H9 (cell line): Measurements from ENCODE around the gene MED1. TPM values are rescaled to one million over a fixed set of nuclear protein-coding genes. Genes with fewer than 3 reads are reported as not detected.
"Not testable (repeated sequence)": the region's sequence is repeated elsewhere in the genome, so short reads cannot be mapped to it uniquely, and the experiment has no call there.

Experiments used
- DNase-seq: peaks from one replicate; pipeline ENCODE4 v3.0.0-alpha.2; 2017
- H2AFZ ChIP-seq: one replicate; pipeline ENCODE4 v1.6.1; 2013; ENCODE audit warnings: mild to moderate bottlenecking, low read length, control low read depth, moderate library complexity
- H2AK5ac ChIP-seq: 2 replicates; pipeline ENCODE4 v1.6.1; 2013; ENCODE audit warnings: low read length, control low read depth, mixed read lengths; ENCODE audit not compliant: insufficient read length
- H2BK120ac ChIP-seq: one replicate; pipeline ENCODE4 v1.6.1; 2013; ENCODE audit warnings: low read depth, mild to moderate bottlenecking, low read length, control low read depth, inconsistent platforms; ENCODE audit not compliant: poor library complexity, severe bottlenecking
- H2BK12ac ChIP-seq: 2 replicates; pipeline ENCODE4 v1.6.1; 2013; ENCODE audit warnings: low read length, control low read depth, mixed read lengths, low read depth; ENCODE audit not compliant: insufficient read length
- H2BK15ac ChIP-seq: 2 replicates; pipeline ENCODE4 v1.6.1; 2013; ENCODE audit warnings: low read depth, low read length, control low read depth
- H2BK20ac ChIP-seq: one replicate; pipeline ENCODE4 v1.6.1; 2013; ENCODE audit warnings: low read depth, mild to moderate bottlenecking, low read length, control low read depth, inconsistent platforms; ENCODE audit not compliant: poor library complexity, severe bottlenecking
- H2BK5ac ChIP-seq: 2 replicates; pipeline ENCODE4 v1.6.1; 2013; ENCODE audit warnings: low read length, control low read depth, mixed read lengths; ENCODE audit not compliant: insufficient read length
- H3K14ac ChIP-seq: 2 replicates; pipeline ENCODE4 v1.6.1; 2013; ENCODE audit warnings: low read length, control low read depth; ENCODE audit not compliant: insufficient read depth
- H3K18ac ChIP-seq: 2 replicates; pipeline ENCODE4 v1.6.1; 2013; ENCODE audit warnings: low read depth, mild to moderate bottlenecking, mixed read lengths, low read length, control low read depth; ENCODE audit not compliant: insufficient read length
- H3K23ac ChIP-seq: 2 replicates; pipeline ENCODE4 v1.6.1; 2013; ENCODE audit warnings: low read length, control low read depth, mixed read lengths, low read depth; ENCODE audit not compliant: insufficient read length
- H3K23me2 ChIP-seq: 2 replicates; pipeline ENCODE4 v1.6.1; 2013; ENCODE audit warnings: low read depth, mild to moderate bottlenecking, mixed read lengths, low read length, control low read depth; ENCODE audit not compliant: insufficient read length, poor library complexity, severe bottlenecking
- H3K27ac ChIP-seq: 2 replicates; pipeline ENCODE4 v1.5.1; 2013; ENCODE audit warnings: low read length, control low read depth, mixed read lengths, low read depth; ENCODE audit not compliant: insufficient read length
- H3K27me3 ChIP-seq: 2 replicates; pipeline ENCODE4 v1.6.1; 2013; ENCODE audit warnings: low read length, control low read depth, inconsistent platforms; ENCODE audit not compliant: insufficient read depth
- H3K4ac ChIP-seq: 2 replicates; pipeline ENCODE4 v1.6.1; 2013; ENCODE audit warnings: low read depth, mild to moderate bottlenecking, control low read depth, inconsistent platforms, low read length, moderate library complexity
- H3K4me1 ChIP-seq: 2 replicates; pipeline ENCODE4 v1.6.1; 2013; ENCODE audit warnings: low read length, control low read depth, inconsistent platforms; ENCODE audit not compliant: insufficient read depth
- H3K4me2 ChIP-seq: 2 replicates; pipeline ENCODE4 v1.6.1; 2013; ENCODE audit warnings: low read length, control low read depth, mixed read lengths; ENCODE audit not compliant: insufficient read length, insufficient read depth
- H3K56ac ChIP-seq: 2 replicates; pipeline ENCODE4 v1.6.1; 2013; ENCODE audit warnings: low read depth, mild to moderate bottlenecking, mixed read lengths, low read length, control low read depth; ENCODE audit not compliant: insufficient read length
- H3K79me1 ChIP-seq: 2 replicates; pipeline ENCODE4 v1.6.1; 2013; ENCODE audit warnings: low read depth, mild to moderate bottlenecking, moderate library complexity, low read length, control low read depth, inconsistent platforms; ENCODE audit not compliant: insufficient read depth, poor library complexity, severe bottlenecking
- H3K79me2 ChIP-seq: 2 replicates; pipeline ENCODE4 v1.6.1; 2013; ENCODE audit warnings: low read length, control low read depth, inconsistent platforms; ENCODE audit not compliant: insufficient read depth
- H3K9ac ChIP-seq: 2 replicates; pipeline ENCODE4 v1.6.1; 2013; ENCODE audit warnings: low read length, control low read depth, mixed read lengths; ENCODE audit not compliant: insufficient read length; ENCODE audit errors: extremely low read depth
- H3K9me3 ChIP-seq: one replicate; pipeline ENCODE4 v1.6.1; 2013; ENCODE audit warnings: low read depth, low read length, inconsistent platforms; ENCODE audit not compliant: control insufficient read depth
- H3T11ph ChIP-seq: one replicate; pipeline ENCODE4 v1.6.1; 2013; ENCODE audit warnings: mild to moderate bottlenecking, low read length, control low read depth, inconsistent platforms
- H4K20me1 ChIP-seq: one replicate; pipeline ENCODE4 v1.6.1; 2013; ENCODE audit not compliant: control insufficient read depth, insufficient read length, insufficient read depth
- H4K5ac ChIP-seq: 2 replicates; pipeline ENCODE4 v1.6.1; 2013; ENCODE audit warnings: low read depth, mild to moderate bottlenecking, mixed read lengths, low read length, control low read depth; ENCODE audit not compliant: insufficient read length
- H4K8ac ChIP-seq: replicated peaks from 2 replicates; pipeline ENCODE4 v1.6.1; 2013; ENCODE audit warnings: low read length, control low read depth, mixed read lengths, low read depth; ENCODE audit not compliant: insufficient read length
- H4K91ac ChIP-seq: 2 replicates; pipeline ENCODE4 v1.6.1; 2013; ENCODE audit warnings: low read depth, mild to moderate bottlenecking, moderate library complexity, mixed read lengths, low read length, control low read depth; ENCODE audit not compliant: insufficient read length
- H3K27ac Mint-ChIP-seq, 3 experiments: 2 replicates in 2 of 3; 3 replicates in 1 of 3; pipeline ENCODE4 v1.8.0; 2020 to 2021; ENCODE audit warnings: mixed read lengths in 3 of 3, mild to moderate bottlenecking in 1 of 3, moderate library complexity in 1 of 3
- H3K27me3 Mint-ChIP-seq: 2 replicates; pipeline ENCODE4 v1.8.0; 2021; ENCODE audit warnings: low read depth, mild to moderate bottlenecking, moderate library complexity, mixed read lengths
- H3K36me3 Mint-ChIP-seq, 3 experiments: 2 replicates in 2 of 3; 3 replicates in 1 of 3; pipeline ENCODE4 v1.8.0; 2020 to 2021; ENCODE audit warnings: low read depth in 3 of 3, mixed read lengths in 3 of 3; ENCODE audit not compliant: insufficient read depth in 1 of 3
- H3K4me1 Mint-ChIP-seq, 2 experiments: 2 replicates each; pipeline ENCODE4 v1.8.0; 2020; ENCODE audit warnings: mixed read lengths in 2 of 2
- H3K4me3 Mint-ChIP-seq, 2 experiments: 2 replicates in 1 of 2; 3 replicates in 1 of 2; pipeline ENCODE4 v1.8.0; 2020 to 2021; ENCODE audit warnings: mild to moderate bottlenecking in 2 of 2, mixed read lengths in 2 of 2, moderate library complexity in 1 of 2
- H3K9me3 Mint-ChIP-seq, 2 experiments: 2 replicates in 1 of 2; 3 replicates in 1 of 2; pipeline ENCODE4 v1.8.0; 2020; ENCODE audit warnings: mild to moderate bottlenecking in 2 of 2, mixed read lengths in 2 of 2, moderate library complexity in 1 of 2
- WGBS: extraction: QIAGEN DNeasy Blood & Tissue Kit; methylation state at CpG from one replicate; pipeline ENCODE4 v1.1.7; 2013; ENCODE audit warnings: missing lambda C conversion rate, low lambda C conversion rate, mixed read lengths; ENCODE audit not compliant: insufficient read length; ENCODE audit errors: extremely low coverage; 5-methylcytosine and 5-hydroxymethylcytosine counted together
- total RNA-seq: library from RNA; stranded (reverse); gene quantifications from 2 replicates; pipeline ENCODE4 v1.2.1, GENCODE V29; 2021
- TF ChIP-seq, protein P1 (sequence below): fragments of 200-600 bp; sonication (generic); conservative IDR thresholded peaks from 3 replicates; pipeline ENCODE4 v1.8.0; 2021; ENCODE audit warnings: antibody characterized with exemption, mild to moderate bottlenecking

Gene MED1
- total RNA-seq, 1 experiment from 2014 or later = 59.2 TPM

DNA sequence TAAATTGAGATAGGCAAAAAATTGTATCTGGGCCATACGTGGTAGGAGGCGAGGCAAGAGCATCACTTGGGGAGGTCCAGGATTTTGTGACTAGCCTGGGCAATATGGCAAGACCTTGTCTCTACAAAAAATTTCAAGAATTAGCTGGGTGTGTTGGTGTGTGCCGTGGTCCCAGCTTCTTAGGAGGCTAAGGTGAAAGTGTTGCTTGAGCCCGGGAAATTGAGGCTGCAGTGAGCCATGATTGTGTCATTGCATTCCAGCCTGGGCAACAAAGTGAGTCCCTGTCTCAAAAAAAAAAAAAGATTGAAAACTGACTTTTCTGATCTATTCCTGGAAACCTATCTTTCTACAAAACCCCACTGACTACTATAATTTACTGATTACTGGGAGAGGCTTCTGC is 36.9 kb upstream of the MED1 start:
- H4K91ac ChIP-seq = no peak overlapping the region
- no peaks in the 10 kb centered on the region for H3K9me3 ChIP-seq
- no peak overlapping the region for H2BK5ac ChIP-seq
- no peak overlapping the region for H2BK20ac ChIP-seq
- no peak overlapping the region for H2BK12ac ChIP-seq
- no peak overlapping the region for H2AK5ac ChIP-seq
- no peak overlapping the region for H3K27ac ChIP-seq
- H4K20me1 ChIP-seq = no peaks in the 10 kb centered on the region
- no peak overlapping the region for H2BK15ac ChIP-seq
- no peak overlapping the region for H2BK120ac ChIP-seq
- no peak overlapping the region for H4K8ac ChIP-seq
- H4K5ac ChIP-seq = no peak overlapping the region
- TF ChIP-seq, protein P1, sequence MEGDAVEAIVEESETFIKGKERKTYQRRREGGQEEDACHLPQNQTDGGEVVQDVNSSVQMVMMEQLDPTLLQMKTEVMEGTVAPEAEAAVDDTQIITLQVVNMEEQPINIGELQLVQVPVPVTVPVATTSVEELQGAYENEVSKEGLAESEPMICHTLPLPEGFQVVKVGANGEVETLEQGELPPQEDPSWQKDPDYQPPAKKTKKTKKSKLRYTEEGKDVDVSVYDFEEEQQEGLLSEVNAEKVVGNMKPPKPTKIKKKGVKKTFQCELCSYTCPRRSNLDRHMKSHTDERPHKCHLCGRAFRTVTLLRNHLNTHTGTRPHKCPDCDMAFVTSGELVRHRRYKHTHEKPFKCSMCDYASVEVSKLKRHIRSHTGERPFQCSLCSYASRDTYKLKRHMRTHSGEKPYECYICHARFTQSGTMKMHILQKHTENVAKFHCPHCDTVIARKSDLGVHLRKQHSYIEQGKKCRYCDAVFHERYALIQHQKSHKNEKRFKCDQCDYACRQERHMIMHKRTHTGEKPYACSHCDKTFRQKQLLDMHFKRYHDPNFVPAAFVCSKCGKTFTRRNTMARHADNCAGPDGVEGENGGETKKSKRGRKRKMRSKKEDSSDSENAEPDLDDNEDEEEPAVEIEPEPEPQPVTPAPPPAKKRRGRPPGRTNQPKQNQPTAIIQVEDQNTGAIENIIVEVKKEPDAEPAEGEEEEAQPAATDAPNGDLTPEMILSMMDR = no peak
- no peaks in the 10 kb centered on the region for H3K79me2 ChIP-seq
- no peak overlapping the region for H3K56ac ChIP-seq
- H3K36me3 Mint-ChIP-seq = peaks cover 10 to 37% (median 17%) of the 10 kb centered on the region in 3 experiments; a peak in 6 of 7 replicates
- no peaks in the 10 kb centered on the region for H3K27me3 Mint-ChIP-seq
- H3T11ph ChIP-seq = no peak overlapping the region
- no peak overlapping the region for H3K23ac ChIP-seq
- no peak overlapping the region for H2AFZ ChIP-seq
- no peak for DNase-seq
- H3K79me1 ChIP-seq = peaks cover 5% of the 10 kb centered on the region
- peak overlapping the region in 1 of 3 experiments; percentile 40; a peak in 1 of 7 replicates for H3K27ac Mint-ChIP-seq
- H3K9me3 Mint-ChIP-seq = no peaks in the 10 kb centered on the region
- H3K4me3 Mint-ChIP-seq = no peak overlapping the region
- no peak overlapping the region for H3K4me2 ChIP-seq
- no peaks in the 10 kb centered on the region for H3K23me2 ChIP-seq
- H3K18ac ChIP-seq = no peak overlapping the region
- H3K27me3 ChIP-seq = no peaks in the 10 kb centered on the region
- no peaks in the 10 kb centered on the region for H3K4me1 Mint-ChIP-seq
- no peak overlapping the region for H3K4ac ChIP-seq
- no peak overlapping the region for H3K9ac ChIP-seq
- no peak overlapping the region for H3K14ac ChIP-seq
- H3K4me1 ChIP-seq = no peaks in the 10 kb centered on the region
- no CpG with 5 or more reads among the region's 4 CpGs for WGBS

DNA sequence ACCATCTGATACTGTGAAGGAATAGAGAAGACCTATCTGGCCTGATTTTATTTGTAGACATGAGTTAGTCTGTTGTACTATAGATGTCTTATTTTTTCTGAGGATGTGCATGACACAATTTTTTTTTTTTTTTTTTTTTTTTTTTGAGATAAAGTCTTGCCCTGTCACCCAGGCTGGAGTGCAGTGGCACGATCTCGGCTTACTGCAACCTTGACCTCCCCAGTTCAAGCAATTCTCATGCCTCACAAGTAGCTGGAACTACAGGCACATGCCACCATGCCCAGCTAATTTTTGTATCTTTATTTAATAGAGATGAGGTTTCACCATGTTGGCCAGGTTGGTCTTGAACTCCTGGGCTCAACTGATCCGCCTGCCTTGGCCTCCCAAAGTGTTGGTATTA is 36.4 kb upstream of the MED1 start:
- not testable (repeated sequence) for H2BK120ac ChIP-seq, H3K9ac ChIP-seq, H3K4me1 Mint-ChIP-seq, H4K91ac ChIP-seq, H2BK20ac ChIP-seq, H4K5ac ChIP-seq, H3K23me2 ChIP-seq, H3K4ac ChIP-seq, H4K20me1 ChIP-seq, H3K4me3 Mint-ChIP-seq, H3T11ph ChIP-seq, H2BK5ac ChIP-seq, H2BK15ac ChIP-seq, DNase-seq, H3K27me3 Mint-ChIP-seq, H3K56ac ChIP-seq, H3K27ac Mint-ChIP-seq, H3K9me3 Mint-ChIP-seq, H3K79me2 ChIP-seq, H4K8ac ChIP-seq, H2AFZ ChIP-seq, H3K27ac ChIP-seq, H3K79me1 ChIP-seq, H3K4me2 ChIP-seq, H3K23ac ChIP-seq, H3K18ac ChIP-seq, H3K4me1 ChIP-seq, H2BK12ac ChIP-seq, H3K9me3 ChIP-seq, H2AK5ac ChIP-seq, H3K14ac ChIP-seq, H3K27me3 ChIP-seq
- H3K36me3 Mint-ChIP-seq = peaks cover 6 to 35% (median 12%) of the 10 kb centered on the region in 3 experiments; a peak in 6 of 7 replicates
- WGBS = no CpG with 5 or more reads among the region's 3 CpGs
